Esophagus muscularis mucosa (tissue), 4 donors: ENCODE data around the gene SENP3. TPM values are rescaled to one million over a fixed set of nuclear protein-coding genes. Genes with fewer than 3 reads are reported as not detected.

ENCODE experiments used
- DNase-seq: peaks from one replicate; pipeline ENCODE4 v3.0.0-alpha.2; 2017; ENCODE audit errors: extremely low spot score
- H3K27ac ChIP-seq, 4 donors: fragments of 200-600 bp; sonication (generic); replicated peaks in 1 of 4; 1 replicate in 3 of 4; 2 replicates in 1 of 4; pipeline ENCODE4 v1.5.1; 2016 to 2019; ENCODE audit warnings: mild to moderate bottlenecking in 1 of 4
- H3K27me3 ChIP-seq, 4 donors: fragments of 200-600 bp; sonication (generic); one replicate each; pipeline versions ENCODE4 v1.5.1 to v1.6.0; 2016 to 2019
- H3K36me3 ChIP-seq, 4 donors: fragments of 200-600 bp; sonication (generic); one replicate each; pipeline ENCODE4 v1.5.1; 2016 to 2019
- H3K4me1 ChIP-seq, 4 donors: fragments of 200-600 bp; sonication (generic); one replicate each; pipeline ENCODE4 v1.5.1; 2016 to 2019
- H3K4me3 ChIP-seq, 4 donors: fragments of 200-600 bp; sonication (generic); 1 replicate in 2 of 4; 2 replicates in 2 of 4; pipeline ENCODE4 v1.5.1; 2016 to 2019; ENCODE audit warnings: mild to moderate bottlenecking in 4 of 4, moderate library complexity in 1 of 4
- H3K9me3 ChIP-seq, 4 donors: fragments of 200-600 bp; sonication (generic); 1 replicate in 3 of 4; 2 replicates in 1 of 4; pipeline ENCODE4 v1.5.1; 2016 to 2019
- CTCF ChIP-seq, 3 experiments: fragments of 200-600 bp in 2 of 3; fragments of 450-650 bp in 1 of 3; sonication (generic) in 2 of 3; IDR thresholded peaks; one replicate each; pipeline ENCODE4 v1.5.1; 2017 to 2019; ENCODE audit warnings: antibody characterized with exemption in 3 of 3, mild to moderate bottlenecking in 2 of 3, moderate library complexity in 1 of 3
- EP300 ChIP-seq: sonication (generic); formaldehyde crosslinking; IDR thresholded peaks from one replicate; pipeline ENCODE4 v1.6.1; 2017; ENCODE audit warnings: antibody characterized with exemption
- POLR2A ChIP-seq: fragments of 450-650 bp; IDR thresholded peaks from one replicate; pipeline ENCODE4 v1.6.1; 2017; ENCODE audit warnings: antibody characterized with exemption, moderate library complexity, mild to moderate bottlenecking, low read depth
- POLR2AphosphoS5 ChIP-seq, 2 donors: sonication (generic); formaldehyde crosslinking; IDR thresholded peaks; one replicate each; pipeline ENCODE4 v1.6.1; 2017; ENCODE audit warnings: antibody characterized with exemption in 2 of 2
- WGBS: methylation state at CpG from one replicate; pipeline ENCODE4 v1.1.5; 2018; 5-methylcytosine and 5-hydroxymethylcytosine counted together
- intact Hi-C: fragments of 100-400 bp; cut with DNase I; formaldehyde crosslinking; loops from one replicate; pipeline ENCODE4 v1.15.1; 2023
- total RNA-seq, 4 donors: library from RNA; depleted of rRNA; stranded (reverse); fragments of >200 nt; gene quantifications; one replicate each; pipeline versions ENCODE4 v1.1.0 to v1.2.1, GENCODE V29; 2016

Gene SENP3
- total RNA-seq, 4 donors from 2014 or later: 54.0 to 79.1 (median 72.4) TPM

GRCh38 chr17:7580604-7581575 lies 19.2 kb downstream of the SENP3 start:
- TF ChIP-seq EP300: no peak
- TF ChIP-seq CTCF (IDR thresholded peaks at IDR 0.05): no peak
- TF ChIP-seq POLR2A: no peak
- no peak for TF ChIP-seq POLR2AphosphoS5 (IDR thresholded peaks at IDR 0.05)
- intact Hi-C loops: no loop called here
- no peak for DNase-seq
- Histone ChIP-seq H3K27me3 (no peaks in the 10 kb centered on the region), H3K36me3 (peaks cover 28 to 38% (median 34%) of the 10 kb centered on the region in 4 donors), H3K4me1 (peaks cover 53 to 94% (median 88%) of the 10 kb centered on the region in 4 donors), H3K4me3 (peak overlapping the region; percentile 21 to 72 (median 39)), H3K9me3 (no peaks in the 10 kb centered on the region), H3K27ac (peak overlapping the region; percentile 82 to 94 (median 89))
- WGBS: 76% methylated on average over 21 of the region's 23 CpGs

GRCh38 chr17:7582396-7583252 lies 20.9 kb downstream of the SENP3 start:
- no peaks in the 10 kb centered on the region for H3K27me3 ChIP-seq
- TF ChIP-seq CTCF (IDR thresholded peaks at IDR 0.05): no peak
- TF ChIP-seq EP300: no peak
- no peak for TF ChIP-seq POLR2A
- TF ChIP-seq POLR2AphosphoS5 (IDR thresholded peaks at IDR 0.05): no peak
- WGBS: 95% methylated on average over 21 of the region's 36 CpGs
- peak overlapping the region; percentile 55 to 72 (median 66) for H3K4me3 ChIP-seq
- H3K4me1 ChIP-seq: peaks cover 46 to 94% (median 89%) of the 10 kb centered on the region in 4 donors
- H3K27ac ChIP-seq: peak overlapping the region; percentile 88 to 94 (median 90)
- no peaks in the 10 kb centered on the region for H3K9me3 ChIP-seq
- peaks cover 11 to 33% (median 29%) of the 10 kb centered on the region in 4 donors for H3K36me3 ChIP-seq
- DNase-seq: no peak
- intact Hi-C loops: no loop called here

- Histone ChIP-seq H3K27me3 (no peaks in the 10 kb centered on the region), H3K36me3 (peaks cover 2 to 29% (median 24%) of the 10 kb centered on the region in 4 donors), H3K4me3 (peak within 1 kb of the TSS; percentile 55 to 72 (median 66)), H3K27ac (peak within 1 kb of the TSS; percentile 88 to 94 (median 90)), H3K9me3 (no peaks in the 10 kb centered on the region), H3K4me1 (peaks cover 54 to 94% (median 90%) of the 10 kb centered on the region in 4 donors)
- WGBS: 6% methylated on average over 58 of the region's 69 CpGs
- peak; percentile 99 for DNase-seq
- TF ChIP-seq CTCF (IDR thresholded peaks at IDR 0.05): peak in 1 of 3 experiments; percentile 32
- peak; percentile 40 for TF ChIP-seq POLR2A
- TF ChIP-seq POLR2AphosphoS5 (IDR thresholded peaks at IDR 0.05): peak; percentile 76 to 94
- TF ChIP-seq EP300: no peak
- intact Hi-C loops: no loop called here
Measured at GRCh38 chr17:7583253-7584109, 21.8 kb downstream of the SENP3 start, which contains the start of gene MPDU1. Gene MPDU1, plus strand, starts transcription at chr17:7583852. Its CDS starts 11 bp downstream, at chr17:7583863.
